Kidney tubule cell (primary cell): Measurements from ENCODE around the gene LRRC56.
A peak's percentile ranks its signal among the peaks of the same experiment; 100 is the strongest.

Experiments
- DNase-seq: peaks from one replicate; pipeline ENCODE4 v3.0.0-alpha.2; 2018; ENCODE audit warnings: low spot score

The LRRC56 gene

DNA sequence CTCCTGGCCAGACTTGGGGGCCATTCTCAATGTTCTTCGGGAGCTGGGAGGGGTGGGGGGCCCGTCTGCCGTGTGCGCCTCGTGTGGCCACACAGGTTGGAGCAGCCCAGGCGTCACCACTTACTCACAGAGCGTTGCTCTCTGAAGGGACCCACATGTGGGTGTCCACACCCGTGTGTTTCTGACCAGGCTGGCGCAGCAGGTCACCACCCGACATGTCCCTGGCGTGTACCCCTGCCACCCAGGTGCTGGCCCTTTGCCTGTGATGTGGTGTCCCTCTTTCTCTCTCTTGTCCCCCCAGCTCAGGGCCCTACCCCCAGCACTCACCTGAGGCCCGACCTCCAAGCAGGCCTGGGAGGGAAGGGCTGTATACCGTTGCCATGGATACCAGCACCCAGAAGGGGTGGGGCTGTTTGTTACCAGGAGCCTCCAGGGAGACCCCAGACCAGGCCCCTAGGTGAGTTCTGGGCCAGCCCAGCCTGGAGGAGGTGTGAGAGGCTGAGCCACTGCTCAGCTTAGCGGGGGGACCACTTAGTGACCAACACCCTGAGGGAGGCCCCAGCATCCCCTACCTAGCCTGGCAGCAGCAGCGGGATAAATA, 21.8 kb downstream of the LRRC56 start:
- DNase-seq, result no peak

- DNase-seq, result peak; percentile 90
These were observed 22.5 kb downstream of the LRRC56 start for GRCh38 chr11:559712-560304.

DNA sequence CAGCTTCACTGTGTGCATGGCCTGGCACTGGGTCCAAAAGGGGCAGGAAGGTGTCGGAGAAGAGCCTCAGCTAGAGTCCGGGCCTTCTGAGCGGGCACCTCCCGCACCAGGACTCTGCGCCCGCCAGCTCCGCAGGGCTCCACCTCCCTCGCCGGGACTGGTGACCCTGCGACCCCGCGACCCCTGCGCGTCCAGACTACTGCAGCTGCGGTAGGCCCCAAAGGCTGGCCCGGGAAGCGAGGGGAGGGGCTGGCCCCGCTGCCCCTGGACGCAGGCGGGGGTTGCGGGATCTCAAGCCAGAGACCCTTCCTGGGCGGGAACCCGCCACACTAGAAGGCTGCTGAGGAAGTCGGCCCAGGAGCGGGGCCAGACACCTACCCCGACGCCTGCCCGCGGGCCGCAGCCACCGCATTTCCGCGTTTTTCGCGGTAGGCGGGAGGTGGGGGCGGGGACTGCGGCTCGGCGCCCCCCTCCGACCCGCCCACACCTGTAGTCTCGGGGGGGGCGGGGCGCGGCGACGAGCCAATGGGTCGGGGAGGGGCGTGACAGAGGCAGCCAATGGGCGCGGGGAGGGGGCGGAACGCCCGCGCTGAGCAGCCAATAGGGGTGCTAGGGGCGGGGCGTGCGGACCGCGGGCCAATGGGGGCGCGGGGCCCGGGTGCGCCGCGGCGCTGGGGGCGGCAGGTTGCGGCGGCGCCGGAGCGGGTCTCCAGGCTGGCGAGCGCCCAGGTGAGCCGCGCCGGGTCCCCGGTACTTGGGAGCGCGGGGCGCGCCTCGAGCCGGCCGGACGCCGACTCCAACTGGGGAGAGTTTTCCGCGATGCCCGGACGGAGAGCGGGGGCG, 23.2 kb downstream of the LRRC56 start, which contains the start of the genes LMNTD2 and RASSF7:
TSS of gene LMNTD2 (minus strand) at position 434 of the 843 bp plus-strand sequence. CDS start at position 412, 22 bp downstream.
TSS of gene RASSF7 (plus strand) at position 666 of the 843 bp plus-strand sequence. CDS start 799 bp downstream, outside the sequence.
- peak; percentile 92 for DNase-seq

DNA sequence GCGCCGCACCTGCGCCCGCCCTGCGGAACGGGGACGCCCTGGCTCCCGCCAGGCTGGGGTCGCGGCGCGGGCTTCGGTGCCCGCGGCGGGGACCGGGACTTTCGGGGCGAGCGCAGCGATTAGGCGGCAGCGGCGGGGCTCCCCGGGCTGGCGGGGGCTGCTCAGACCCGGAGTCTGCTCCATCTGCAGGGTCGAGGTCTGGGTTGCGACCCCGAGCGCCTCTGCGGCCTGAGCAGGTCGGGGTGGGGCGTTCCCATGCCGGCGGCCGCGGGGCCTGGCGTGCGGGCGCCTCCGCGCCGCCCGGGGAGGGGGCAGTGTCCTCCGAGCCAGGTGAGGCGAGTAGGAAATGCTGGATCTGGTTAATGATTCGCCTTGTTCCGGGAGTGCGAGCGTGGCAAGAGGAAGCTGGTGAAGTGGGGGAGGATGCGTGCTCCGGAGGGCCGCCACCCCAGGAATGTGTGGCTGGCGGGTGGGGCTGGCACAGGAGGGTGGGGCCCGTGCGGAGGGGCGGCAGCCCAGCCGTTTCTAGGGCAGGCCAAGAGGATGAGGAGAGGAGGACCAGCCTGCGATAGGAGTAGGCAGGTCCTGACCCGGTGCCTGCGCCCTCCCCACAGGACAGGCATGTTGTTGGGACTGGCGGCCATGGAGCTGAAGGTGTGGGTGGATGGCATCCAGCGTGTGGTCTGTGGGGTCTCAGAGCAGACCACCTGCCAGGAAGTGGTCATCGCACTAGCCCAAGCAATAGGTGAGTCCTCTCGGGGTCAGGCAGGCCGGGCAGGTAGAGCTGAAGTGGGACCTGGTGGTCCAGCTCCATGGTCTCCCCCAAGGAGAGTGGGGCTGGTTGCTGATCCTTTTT, 24.0 kb downstream of the LRRC56 start:
- peak; percentile 98 for DNase-seq

- peak; percentile 23 for DNase-seq
These were observed 24.8 kb downstream of the LRRC56 start for GRCh38 chr11:562046-562645.

GRCh38 chr11:563066-563811, 25.9 kb downstream of the LRRC56 start:
- no peak for DNase-seq

- peak; percentile 15 for DNase-seq
These were observed 26.7 kb downstream of the LRRC56 start for GRCh38 chr11:563812-564578.

DNA sequence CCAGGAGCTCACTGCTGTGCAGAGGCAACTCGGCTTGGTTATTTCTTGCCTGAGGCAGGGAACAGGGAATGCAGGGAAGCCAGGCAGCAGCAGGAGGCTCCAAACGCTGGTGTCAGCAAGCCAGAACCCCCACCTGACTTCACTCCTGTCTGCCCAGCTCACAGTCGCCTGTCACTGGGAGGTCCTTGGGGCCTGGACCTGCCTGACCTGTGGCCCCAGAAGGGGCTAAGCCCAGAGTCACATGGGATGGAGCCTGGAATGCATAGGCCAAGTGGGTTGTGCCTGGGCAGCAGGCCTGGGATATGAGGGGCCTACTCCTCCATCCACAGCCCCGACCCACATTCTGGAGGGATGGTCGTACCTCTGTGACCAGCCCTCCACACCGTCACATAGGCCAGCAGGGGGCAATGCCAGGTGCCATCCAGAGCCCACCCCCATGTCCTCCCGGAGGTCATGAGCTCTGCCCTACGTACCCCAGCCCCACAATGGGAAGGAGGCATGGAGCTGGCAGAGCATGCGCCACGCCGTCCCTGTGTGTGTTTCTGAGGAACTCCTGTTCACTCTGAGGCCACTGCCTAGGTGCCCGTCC, 28.7 kb downstream of the LRRC56 start:
- peak; percentile 42 for DNase-seq

DNA sequence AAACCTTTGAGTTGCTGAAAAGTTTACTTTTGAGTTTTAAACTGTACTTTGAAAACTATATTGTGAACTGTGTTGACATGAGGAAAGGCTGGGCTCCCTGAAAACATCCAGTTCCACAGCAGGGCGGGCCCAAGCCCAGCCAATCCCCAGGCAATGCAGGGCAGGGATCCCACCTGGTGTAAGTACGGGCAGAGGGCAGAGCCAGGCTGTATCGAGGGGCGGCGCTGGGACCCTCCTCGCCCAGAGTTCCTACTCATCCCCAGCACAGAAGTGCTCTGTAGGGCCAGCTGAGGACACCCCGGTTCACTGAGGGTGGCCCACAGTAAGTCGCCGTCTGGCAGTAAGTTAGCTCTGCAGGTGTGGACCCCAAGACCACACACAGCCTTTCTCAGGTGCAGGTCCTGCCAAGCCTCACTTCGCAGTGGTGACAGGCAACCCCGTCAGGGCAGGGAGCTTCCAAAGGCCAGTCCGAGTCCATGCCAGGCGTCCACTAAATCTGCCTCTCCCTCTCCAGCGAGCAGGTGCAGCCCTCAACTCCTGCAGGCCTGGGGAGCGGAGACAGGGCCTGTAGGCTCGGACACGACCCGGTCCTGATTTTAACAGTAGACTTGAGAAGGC, 29.8 kb downstream of the LRRC56 start:
- DNase-seq, result no peak

DNA sequence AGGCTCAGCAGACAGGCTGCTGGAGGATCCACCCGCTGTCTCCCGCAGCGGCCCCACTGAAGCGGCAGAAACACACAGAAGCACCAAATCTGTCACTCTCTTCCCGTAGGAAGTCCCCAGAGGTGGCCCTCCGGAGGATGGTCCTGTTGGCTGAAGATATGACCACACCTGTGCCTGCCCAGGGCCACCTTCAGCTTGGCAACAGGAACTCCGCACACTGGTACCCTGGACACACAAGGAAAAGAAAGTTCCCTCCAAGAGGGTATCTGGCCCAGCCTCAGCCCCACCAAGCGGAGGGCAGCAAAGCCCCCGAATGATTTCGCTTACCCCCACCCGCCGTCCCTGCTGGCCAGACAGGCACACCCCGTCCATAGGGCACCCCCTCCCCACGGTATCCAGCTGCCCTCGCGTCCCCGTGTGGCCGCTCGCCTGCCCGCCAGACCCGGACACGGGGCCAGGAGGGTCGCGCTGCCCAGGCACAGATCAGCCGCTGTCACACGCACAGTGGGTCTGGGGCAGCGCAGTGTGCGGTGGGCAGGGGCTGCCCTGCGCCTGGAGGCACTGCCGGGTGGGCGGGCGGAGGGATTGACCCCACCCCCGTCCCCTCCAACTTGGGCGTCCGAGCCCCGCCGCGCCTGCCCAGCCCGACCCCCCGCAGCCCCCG, 30.4 kb downstream of the LRRC56 start:
- DNase-seq, result peak; percentile 28

- DNase-seq, result peak; percentile 97
These were observed 31.2 kb downstream of the LRRC56 start for GRCh38 chr11:568306-569157.

GRCh38 chr11:569158-569885, 32.0 kb downstream of the LRRC56 start:
- DNase-seq, result peak; percentile 15

GRCh38 chr11:571802-572185, 34.5 kb downstream of the LRRC56 start:
- no peak for DNase-seq

GRCh38 chr11:573146-573759, 35.9 kb downstream of the LRRC56 start:
- DNase-seq, result no peak

DNA sequence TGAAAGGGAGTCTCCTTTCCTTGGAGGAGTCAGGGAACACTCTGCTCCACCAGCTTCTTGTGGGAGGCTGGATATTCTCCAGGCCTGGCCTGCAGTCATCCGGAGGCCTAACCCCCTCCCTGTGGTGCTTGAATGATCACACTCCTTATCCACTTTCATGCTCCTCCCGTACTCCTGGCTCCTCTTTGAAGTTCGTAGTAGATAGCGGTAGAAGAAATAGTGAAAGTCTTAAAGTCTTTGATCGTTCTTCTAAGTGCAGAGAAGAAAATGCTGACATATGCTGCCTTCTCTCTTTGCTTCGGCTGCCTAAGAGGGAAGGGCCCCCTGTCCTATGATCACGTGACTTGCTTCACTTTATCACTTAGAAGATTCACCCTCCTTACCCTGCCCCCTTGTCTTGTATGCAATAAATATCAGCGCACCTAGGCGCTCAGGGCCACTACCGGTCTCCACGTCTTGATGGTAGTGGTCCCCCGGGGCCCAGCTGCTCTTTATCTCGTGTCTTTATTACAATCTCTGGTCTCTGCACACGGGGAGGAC, 36.8 kb downstream of the LRRC56 start:
- DNase-seq, result peak; percentile 21

- DNase-seq, result no peak
These were observed 37.4 kb downstream of the LRRC56 start for GRCh38 chr11:574632-575312.
